Upper lobe of right lung (tissue), 1 donor: ENCODE data around the gene ZP3. TPM values are rescaled to one million over a fixed set of nuclear protein-coding genes. Genes with fewer than 3 reads are reported as not detected.
"Not testable (repeated sequence)": the region's sequence is repeated elsewhere in the genome, so short reads cannot be mapped to it uniquely, and the experiment has no call there.

Source experiments
- ATAC-seq: fragments of 200-7000 bp; cut with Tn5 transposase; one replicate; pipeline ENCODE4 v1.9.1; 2020; ENCODE audit warnings: mild to moderate bottlenecking, moderate library complexity
- DNase-seq: peaks from one replicate; pipeline ENCODE4 v3.0.0-alpha.2; 2020
- H3K27ac ChIP-seq: fragments of 200-600 bp; one replicate; pipeline ENCODE4 v1.8.0; 2022
- H3K27me3 ChIP-seq: fragments of 200-600 bp; one replicate; pipeline ENCODE4 v1.8.0; 2022; ENCODE audit warnings: mild to moderate bottlenecking
- H3K36me3 ChIP-seq: fragments of 200-600 bp; one replicate; pipeline ENCODE4 v1.8.0; 2022
- H3K4me1 ChIP-seq: fragments of 200-600 bp; one replicate; pipeline ENCODE4 v1.8.0; 2022
- H3K4me3 ChIP-seq: fragments of 200-600 bp; one replicate; pipeline ENCODE4 v1.8.0; 2022; ENCODE audit warnings: mild to moderate bottlenecking
- H3K9me3 ChIP-seq: fragments of 200-600 bp; one replicate; pipeline ENCODE4 v1.8.0; 2022
- intact Hi-C: fragments of 100-400 bp; cut with DNase I; formaldehyde crosslinking; loops from one replicate; pipeline ENCODE4 v1.11.0; 2022
- total RNA-seq: library from RNA; stranded (reverse); fragmentation: NEBNext Ultra II Directional; extraction: Animal tissue kit (Norgen Biotek cat#: 25700); gene quantifications from one replicate; pipeline ENCODE4 v1.2.1, GENCODE V29; 2021
- TF ChIP-seq, protein P1 (sequence below): fragments of 200-600 bp; IDR thresholded peaks from one replicate; pipeline ENCODE4 v1.8.0; 2022; ENCODE audit warnings: antibody characterized with exemption
- donor health status: DM: no; HTN: yes; CAD: no; lungs with severe emphysema.

ZP3 gene
- total RNA-seq, 1 donor from 2014 or later: 0.84 TPM

DNA sequence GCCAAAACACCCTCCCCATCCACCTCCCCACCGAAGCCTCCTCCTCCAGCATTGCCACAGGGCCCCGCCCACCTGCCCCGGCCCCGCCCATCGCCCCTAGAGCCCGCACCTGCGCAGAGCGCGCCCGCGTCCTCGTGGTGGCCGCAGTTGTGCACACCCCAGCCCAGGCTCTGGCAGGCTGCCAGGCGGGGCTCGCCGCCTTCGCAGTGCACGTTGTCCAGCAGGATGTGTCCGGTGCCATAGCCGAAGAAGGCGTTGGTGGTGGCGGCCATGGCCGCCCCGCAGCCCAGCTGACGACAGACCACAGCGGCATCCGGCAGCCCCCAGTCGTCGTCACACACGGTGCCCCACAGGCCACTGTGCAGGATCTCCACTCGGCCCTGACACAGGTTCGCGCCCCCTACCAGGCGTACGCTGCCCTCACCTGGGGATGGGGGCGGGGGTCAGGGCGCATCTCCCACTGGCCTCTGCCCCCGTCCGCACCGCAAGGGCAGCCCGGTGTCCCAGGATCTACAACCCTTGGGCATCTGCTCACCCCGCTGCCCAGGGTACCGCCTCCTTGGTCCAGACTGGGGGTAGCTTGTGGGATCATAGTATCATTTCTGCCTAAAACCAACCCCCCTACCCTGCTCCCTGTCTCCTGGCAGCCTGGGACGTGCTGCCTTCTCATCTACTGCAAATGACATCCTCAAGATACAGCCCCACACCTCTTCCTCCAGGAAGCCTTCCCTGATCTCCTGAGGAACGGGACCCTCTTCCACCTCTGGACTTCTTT, 27.2 kb upstream of the ZP3 start:
- DNase-seq (peak; percentile 93), ATAC-seq (peak; percentile 74)
- no peak overlapping the region for H3K27ac ChIP-seq

DNA sequence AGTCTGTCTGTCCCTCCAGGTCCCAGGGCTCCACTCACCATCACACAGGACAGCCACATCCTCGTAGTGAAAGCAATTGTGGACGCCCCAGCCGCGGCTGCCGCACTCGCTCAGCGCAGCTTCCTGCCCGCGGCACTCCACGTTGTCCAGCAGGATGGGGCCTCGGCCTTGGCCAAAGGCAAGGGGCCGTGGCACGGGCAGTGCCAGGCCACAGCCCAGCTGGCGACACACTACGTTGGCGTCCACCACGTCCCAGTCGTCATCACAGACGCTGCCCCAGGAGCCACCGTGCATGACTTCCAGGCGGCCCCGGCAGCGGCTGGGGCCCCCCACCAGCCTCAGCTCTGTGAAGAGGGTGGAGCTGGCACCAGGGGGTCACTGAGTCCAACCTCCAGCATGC, 24.5 kb upstream of the ZP3 start:
- peaks cover 11% of the 10 kb centered on the region for H3K4me1 ChIP-seq
- no peak overlapping the region for H3K27ac ChIP-seq
- ATAC-seq (no peak), DNase-seq (no peak)
- intact Hi-C loops: no loop called here
- no peaks in the 10 kb centered on the region for H3K9me3 ChIP-seq
- TF ChIP-seq, protein P1, sequence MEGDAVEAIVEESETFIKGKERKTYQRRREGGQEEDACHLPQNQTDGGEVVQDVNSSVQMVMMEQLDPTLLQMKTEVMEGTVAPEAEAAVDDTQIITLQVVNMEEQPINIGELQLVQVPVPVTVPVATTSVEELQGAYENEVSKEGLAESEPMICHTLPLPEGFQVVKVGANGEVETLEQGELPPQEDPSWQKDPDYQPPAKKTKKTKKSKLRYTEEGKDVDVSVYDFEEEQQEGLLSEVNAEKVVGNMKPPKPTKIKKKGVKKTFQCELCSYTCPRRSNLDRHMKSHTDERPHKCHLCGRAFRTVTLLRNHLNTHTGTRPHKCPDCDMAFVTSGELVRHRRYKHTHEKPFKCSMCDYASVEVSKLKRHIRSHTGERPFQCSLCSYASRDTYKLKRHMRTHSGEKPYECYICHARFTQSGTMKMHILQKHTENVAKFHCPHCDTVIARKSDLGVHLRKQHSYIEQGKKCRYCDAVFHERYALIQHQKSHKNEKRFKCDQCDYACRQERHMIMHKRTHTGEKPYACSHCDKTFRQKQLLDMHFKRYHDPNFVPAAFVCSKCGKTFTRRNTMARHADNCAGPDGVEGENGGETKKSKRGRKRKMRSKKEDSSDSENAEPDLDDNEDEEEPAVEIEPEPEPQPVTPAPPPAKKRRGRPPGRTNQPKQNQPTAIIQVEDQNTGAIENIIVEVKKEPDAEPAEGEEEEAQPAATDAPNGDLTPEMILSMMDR: no peak
- H3K4me3 ChIP-seq: no peak overlapping the region
- H3K36me3 ChIP-seq: no peaks in the 10 kb centered on the region
- no peaks in the 10 kb centered on the region for H3K27me3 ChIP-seq

More for the DNA sequence above, 27.2 kb upstream of the ZP3 start:
- H3K36me3 ChIP-seq: no peaks in the 10 kb centered on the region
- H3K4me3 ChIP-seq: peak overlapping the region; percentile 55
- H3K27me3 ChIP-seq: no peaks in the 10 kb centered on the region
- H3K4me1 ChIP-seq: peaks cover 19% of the 10 kb centered on the region
- intact Hi-C loops: no loop called here
- H3K9me3 ChIP-seq: no peaks in the 10 kb centered on the region
- TF ChIP-seq, protein P1: no peak

DNA sequence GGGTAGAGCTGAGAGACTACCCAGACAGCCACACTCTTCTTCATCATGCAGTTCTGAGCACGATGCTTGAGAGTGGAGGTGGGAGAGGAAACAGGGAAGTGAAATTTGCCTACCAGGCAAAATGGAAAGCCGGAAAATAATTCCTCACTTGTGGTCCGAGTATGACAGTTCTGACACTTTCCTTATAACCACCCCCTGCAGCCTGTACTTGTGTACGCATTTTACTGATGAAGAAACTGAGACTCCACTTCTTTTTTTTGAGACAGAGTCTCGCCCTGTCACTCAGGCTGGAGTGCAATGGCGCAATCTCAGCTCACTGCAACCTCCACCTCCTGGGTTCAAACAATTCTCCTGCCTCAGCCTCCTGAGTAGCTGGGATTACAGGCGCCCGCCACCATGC, 21.7 kb upstream of the ZP3 start:
- H3K36me3 ChIP-seq, H3K27me3 ChIP-seq, H3K4me3 ChIP-seq, H3K27ac ChIP-seq, DNase-seq, intact Hi-C loops, H3K9me3 ChIP-seq, H3K4me1 ChIP-seq: not testable (repeated sequence)
- peak; percentile 71 for ATAC-seq

DNA sequence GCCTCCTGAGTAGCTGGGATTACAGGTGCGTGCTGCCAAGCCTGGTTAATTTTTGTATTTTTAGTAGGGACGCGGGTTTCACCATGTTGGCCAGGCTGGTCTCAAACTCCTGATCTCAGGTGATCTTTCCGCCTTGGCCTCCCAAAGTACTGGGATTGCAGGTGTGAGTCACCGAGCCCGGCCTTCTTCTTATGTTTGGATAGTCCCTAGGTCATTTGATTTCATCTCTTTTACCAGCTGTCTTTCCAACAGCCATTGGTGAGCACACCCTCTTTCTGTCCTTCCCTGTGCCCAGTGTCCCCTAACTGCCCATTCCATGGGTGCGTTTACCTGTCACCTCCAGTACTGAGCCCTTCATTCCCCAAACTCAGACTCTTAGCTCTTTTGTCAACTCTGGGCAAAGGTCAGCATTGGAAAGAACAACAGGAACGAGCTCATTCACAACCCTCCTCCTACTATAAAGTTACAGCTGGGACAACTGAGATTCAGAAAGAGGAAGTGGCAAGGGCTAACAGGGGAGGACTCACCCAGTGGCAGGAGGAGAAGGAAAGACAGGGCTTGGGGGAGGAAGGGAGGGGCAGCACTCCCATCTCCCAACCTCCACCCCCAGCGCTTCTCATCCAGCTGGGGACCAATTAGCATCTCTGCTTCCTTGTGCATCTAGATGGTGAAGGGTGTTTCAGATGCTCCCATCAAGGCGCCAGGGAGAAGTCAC, 20.8 kb upstream of the ZP3 start:
- intact Hi-C loops: no loop called here
- DNase-seq (no peak), ATAC-seq (peak; percentile 88)
- Histone ChIP-seq H3K36me3 (no peaks in the 10 kb centered on the region), H3K4me3 (no peak overlapping the region), H3K9me3 (no peaks in the 10 kb centered on the region), H3K27ac (no peak overlapping the region), H3K27me3 (no peaks in the 10 kb centered on the region), H3K4me1 (no peaks in the 10 kb centered on the region)
- TF ChIP-seq, protein P1: no peak

DNA sequence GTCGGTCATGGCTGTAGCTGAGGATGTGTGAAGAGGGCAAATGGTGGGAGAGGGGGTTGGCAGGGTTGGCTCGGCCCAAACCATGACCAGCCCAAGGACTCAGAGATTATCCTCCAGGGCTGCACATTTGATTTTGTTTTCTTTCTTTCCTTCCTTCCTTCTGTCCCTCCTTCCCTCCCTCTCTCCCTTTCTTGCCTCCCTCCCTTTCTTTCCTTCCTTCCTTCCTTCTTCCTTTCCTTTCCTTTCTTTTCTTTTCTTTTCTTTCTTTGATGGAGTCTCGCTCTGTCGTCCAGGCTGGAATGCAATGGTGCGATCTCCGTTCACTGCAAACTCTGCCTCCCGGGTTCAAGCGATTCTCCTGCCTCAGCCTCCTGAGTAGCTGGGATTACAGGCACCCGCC, 19.0 kb upstream of the ZP3 start:
- ATAC-seq: no peak

DNA sequence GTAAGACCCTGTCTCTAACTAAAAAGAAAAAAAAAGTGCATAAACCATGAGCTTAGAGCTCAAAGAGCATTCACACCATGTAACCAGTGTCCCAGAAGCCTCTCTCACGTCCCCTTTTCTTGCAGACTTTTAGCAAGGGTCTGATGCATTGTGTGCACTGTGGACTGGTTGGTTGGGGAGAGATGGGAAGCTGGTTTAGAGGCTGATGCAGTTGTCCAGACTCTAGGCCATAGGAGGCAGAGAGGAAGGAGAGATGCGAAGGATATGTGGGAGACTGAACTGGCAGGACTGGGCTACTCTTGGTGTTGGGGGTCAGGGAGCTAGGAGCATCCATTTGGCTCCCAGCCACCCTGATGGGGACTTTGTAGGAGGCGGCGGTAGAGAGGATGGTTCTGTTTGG, 17.0 kb upstream of the ZP3 start:
- TF ChIP-seq, protein P1: no peak
- Histone ChIP-seq H3K9me3 (no peaks in the 10 kb centered on the region), H3K27me3 (no peaks in the 10 kb centered on the region), H3K27ac (no peak overlapping the region), H3K4me3 (no peak overlapping the region), H3K4me1 (no peaks in the 10 kb centered on the region), H3K36me3 (no peaks in the 10 kb centered on the region)
- DNase-seq (no peak), ATAC-seq (no peak)
- intact Hi-C loops: no loop called here

More for the DNA sequence above, 19.0 kb upstream of the ZP3 start:
- Histone ChIP-seq H3K27me3 (no peaks in the 10 kb centered on the region), H3K9me3 (no peaks in the 10 kb centered on the region), H3K4me3 (no peak overlapping the region), H3K36me3 (no peaks in the 10 kb centered on the region), H3K4me1 (no peaks in the 10 kb centered on the region), H3K27ac (no peak overlapping the region)
- TF ChIP-seq, protein P1: no peak
- intact Hi-C loops: no loop called here
- DNase-seq: no peak
